GM18951 (cell line): ENCODE data around the gene DUSP2.

Experiments used
- POLR2A ChIP-seq: IDR thresholded peaks from 4 replicates; pipeline ENCODE4 v1.6.1; 2011; ENCODE audit warnings: mild to moderate bottlenecking; ENCODE audit not compliant: insufficient read length, insufficient read depth; ENCODE audit errors: extremely low read depth
- in situ Hi-C: fragments of 300-500 bp; cut with MboI; formaldehyde crosslinking; loops from one replicate; pipeline ENCODE4 v1.12.0; 2022; ENCODE audit warnings: low sequenced_read_pairs, mixed read lengths, inconsistent platforms; ENCODE audit not compliant: unreplicated experiment

DUSP2 gene

DNA sequence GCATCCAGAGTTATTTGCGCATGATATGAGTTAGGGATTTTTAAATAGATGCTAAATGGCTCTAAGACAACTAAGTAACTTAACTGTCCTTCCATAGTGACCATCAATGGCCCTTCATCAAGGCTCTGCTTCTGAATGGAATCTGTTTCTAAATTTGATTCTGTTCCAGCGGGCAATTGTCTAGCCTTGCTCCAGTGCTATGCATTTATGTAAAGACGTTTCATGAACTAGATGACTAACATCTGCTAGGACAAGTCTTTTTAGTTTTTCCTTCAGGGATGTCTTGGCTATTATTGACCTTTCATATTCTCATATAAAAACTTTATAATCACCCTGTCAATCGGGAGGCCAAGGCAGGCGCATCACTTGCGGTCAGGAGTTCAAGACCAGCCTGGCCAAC, 16.8 kb downstream of the DUSP2 start:
- in situ Hi-C loops: no loop called here
- no peak for TF ChIP-seq POLR2A

DNA sequence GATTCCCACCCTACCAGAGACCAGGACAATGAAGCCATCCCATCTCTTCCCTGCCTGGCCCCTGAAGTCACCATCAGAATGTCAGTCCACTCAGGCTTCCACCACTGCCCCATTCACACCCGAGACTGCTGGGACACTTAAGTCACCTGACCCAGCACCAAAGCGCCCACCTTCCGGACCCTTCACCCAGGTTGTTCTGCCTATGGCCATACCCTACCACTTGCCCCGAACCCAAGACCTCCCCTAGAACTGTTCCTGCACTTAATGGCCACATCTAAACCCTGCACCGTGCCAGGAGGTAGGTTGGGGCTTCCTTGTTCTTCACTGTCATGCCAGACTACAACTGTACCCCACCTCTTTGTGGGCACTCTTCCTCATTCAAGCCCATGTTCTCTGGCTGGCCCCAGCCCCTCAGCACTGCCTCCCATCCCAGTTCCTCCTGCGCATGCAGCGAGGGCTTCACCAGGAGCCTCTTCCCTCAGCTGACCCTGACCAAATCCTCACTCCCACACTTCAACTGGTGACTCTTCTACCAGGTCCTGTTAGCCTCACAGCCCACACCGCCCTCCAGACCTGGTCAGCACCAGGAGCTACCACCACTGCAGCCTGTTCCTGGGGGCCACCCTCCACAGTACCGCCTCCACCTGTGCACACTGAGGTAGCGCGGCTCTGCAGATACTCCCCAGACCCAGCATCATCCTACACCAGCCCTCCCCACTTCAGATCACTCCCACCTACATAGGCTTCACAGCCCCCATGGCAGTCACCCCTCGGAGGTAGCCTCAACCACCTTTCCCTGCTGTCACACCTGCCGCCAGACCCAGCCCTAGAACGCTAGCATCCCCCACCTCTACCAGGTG, 20.6 kb downstream of the DUSP2 start:
- no peak for TF ChIP-seq POLR2A
- in situ Hi-C loops: no loop called here

DNA sequence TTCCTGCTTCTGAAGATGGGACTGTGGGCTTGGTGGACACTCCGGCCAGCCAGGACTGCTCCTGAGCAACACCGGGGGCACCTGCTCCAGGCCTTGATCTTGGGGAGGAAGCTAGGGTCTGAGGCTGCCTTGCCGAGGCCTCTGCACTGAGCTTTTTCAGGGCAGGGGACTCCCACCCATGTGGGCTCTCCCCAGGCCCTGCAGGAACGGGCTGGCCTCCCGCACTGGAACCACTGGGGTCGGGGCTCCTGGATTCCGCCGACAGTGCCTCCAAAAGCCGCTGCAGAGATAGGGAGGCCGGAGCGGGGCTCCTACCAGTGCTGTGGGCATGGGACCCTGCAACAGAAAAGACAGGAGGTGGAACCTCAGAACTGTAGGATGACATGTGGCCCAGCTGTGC, 21.3 kb downstream of the DUSP2 start:
- in situ Hi-C loops: no loop called here
- no peak for TF ChIP-seq POLR2A

DNA sequence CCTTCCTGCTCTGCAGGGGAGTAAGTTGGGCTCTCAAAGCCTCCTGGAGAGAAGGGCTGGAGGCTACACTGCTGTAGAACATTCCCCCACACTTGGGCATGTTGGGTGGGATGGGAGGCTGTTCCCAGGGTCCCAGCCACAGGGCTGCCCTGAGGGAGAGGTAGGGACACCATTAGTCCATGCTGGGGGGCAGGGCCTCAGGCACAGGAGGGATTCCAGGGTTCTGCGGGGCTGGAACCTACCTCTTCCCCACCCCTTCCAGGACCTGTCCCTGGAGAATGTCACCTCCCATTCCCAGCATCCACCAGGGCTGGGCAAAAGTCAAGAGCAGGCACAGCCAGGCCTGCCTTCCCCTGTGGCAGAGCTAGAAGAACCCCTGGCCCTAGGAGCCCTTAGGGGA, 21.9 kb downstream of the DUSP2 start:
- TF ChIP-seq POLR2A: no peak

DNA sequence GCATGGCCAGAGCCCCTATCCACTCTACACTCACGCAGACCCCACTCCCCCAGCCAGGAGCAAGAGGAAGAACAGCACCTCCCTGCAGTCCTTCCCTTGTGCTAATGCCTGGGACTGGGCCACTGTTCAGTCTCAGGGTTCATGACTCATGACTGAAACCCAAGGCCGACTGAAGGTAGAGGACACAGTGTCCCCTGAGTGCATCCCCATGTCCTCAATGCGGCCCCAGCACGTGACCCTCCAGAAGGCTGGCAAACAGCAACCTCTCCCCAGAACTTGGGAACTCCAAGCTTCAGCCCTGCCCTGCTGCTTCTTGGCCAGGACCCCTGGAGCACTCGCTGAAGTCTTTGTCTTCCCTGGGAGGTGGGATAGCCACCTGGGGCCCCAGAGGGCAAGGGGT, 22.8 kb downstream of the DUSP2 start:
- no peak for TF ChIP-seq POLR2A
- in situ Hi-C loops: no loop called here

More for the DNA sequence above, 21.9 kb downstream of the DUSP2 start:
- in situ Hi-C loops: no loop called here

DNA sequence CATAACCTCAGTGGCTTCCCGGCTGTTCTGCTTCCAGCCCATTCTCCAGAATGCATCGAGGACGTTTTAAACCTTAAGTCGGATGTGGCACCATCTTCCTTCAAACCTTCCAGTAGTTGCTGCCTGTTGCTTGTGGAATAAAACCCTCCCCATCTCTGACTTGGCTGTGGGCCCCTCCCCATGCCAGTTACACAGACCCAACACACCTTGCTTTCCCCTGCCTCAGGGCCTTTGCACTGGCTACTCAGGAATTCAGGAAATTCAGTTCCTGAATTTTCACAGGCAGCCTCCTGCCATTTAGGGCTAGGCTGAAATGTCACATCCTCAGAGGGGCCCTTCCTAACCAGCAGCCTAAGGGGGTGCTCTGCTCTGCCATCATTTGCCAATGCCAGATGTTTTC, 23.8 kb downstream of the DUSP2 start:
- in situ Hi-C loops: no loop called here
- no peak for TF ChIP-seq POLR2A

DNA sequence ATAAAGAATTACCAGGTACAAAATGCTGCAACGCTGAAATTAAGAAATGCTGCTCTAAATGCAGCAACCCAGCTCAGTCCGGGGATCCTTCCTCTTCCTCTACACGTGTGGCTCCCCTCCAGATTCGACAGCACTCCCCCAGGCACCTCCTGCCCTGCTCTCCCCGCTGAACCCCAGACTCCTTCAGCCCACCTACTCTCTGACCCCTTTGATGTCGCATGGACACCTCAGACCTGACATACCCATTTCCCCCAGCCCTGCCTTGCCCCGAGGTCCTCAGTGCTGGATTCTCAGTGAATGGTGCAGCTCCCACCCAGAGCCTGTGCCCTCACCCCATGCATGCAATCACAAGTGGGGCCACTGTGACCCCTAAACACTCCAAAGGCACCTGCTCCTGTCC, 24.2 kb downstream of the DUSP2 start:
- in situ Hi-C loops: no loop called here
- TF ChIP-seq POLR2A: no peak

DNA sequence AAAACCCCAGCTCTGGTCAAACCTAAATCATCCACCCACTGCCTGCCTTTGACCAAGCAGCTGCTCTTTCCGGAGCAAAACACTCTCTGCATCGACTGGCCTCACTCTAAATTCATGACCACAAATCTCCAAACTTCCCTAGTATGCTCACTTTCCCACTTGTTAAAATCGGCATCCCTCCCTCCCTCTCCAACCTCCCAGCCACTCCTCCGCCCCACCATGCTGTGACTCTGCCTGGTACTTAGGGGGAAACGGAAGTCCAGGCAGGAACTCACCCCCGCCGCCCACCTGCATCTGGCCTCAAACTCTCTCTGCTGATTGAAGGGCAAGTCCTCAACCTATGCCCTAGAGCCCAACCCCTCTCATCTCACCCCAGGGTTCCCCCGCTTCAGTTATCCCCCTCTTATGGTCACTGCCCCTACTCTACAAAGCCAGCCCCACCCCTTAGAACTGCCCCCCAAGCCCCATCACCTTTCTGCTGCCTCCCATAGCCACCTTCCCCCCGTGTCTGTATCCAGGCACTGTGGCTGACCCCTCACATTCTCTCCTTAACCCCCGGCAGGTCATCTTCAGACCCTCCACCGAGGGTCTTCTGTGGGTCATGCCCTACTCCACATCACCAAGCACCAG, 25.0 kb downstream of the DUSP2 start:
- in situ Hi-C loops: no loop called here

DNA sequence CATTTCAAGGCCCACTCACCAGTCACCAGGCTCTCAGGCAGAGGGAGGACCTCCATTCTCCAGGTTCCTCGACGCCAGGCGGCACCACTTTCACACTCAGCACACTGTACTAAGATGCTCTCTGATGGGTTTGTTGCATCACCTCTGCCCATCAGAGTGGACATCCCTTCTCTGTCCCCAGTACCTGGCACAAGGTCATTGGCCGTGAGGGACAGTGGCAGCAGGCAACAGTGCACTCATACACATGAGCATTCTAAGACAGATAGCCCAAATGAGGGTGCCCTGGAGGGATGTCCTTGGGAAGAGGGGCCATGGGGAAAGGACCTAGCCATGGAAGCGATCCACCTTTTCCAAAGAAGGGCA, 25.9 kb downstream of the DUSP2 start:
- in situ Hi-C loops: loop anchor here (10.0 kb wide), 1 partner anchor 115 kb away; no protein-coding TSS in a partner anchor
- no peak for TF ChIP-seq POLR2A

More for the DNA sequence above, 25.0 kb downstream of the DUSP2 start:
- TF ChIP-seq POLR2A: no peak

DNA sequence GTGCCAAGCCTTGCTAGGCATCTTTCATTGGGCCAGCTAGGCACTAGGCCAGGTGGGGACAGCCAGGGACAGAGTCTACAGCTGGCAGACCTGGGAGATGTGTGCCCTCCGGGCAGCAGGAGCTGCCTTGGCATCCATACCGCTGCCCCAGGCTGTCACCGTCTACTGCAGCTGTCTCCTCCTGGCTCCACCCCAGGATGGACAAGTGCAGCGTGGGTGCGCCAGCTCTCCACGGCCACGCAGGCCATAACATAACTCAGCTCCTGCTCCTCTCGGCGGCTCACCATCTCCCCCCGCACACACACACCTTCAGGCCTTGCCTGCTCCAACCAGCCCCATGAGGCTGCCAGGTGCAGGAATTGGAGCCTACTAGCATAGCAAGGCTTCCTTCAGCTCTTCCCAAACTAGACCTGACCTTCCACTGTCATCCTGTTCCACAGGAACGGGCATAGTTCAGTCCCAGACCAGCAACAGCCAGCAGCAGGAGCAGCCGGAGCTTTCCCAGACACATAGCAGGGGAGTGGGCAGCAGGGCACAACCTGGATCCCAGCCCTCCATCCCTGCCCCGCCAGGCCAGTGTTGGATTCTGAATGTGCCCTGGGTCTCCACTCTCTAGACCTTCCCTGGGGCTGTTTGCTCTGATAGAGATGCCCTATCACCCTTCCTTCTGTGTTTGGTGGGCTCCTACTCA, 26.4 kb downstream of the DUSP2 start:
- no peak for TF ChIP-seq POLR2A
- in situ Hi-C loops: loop anchor here (10.0 kb wide), 1 partner anchor 114 kb away; no protein-coding TSS in a partner anchor

DNA sequence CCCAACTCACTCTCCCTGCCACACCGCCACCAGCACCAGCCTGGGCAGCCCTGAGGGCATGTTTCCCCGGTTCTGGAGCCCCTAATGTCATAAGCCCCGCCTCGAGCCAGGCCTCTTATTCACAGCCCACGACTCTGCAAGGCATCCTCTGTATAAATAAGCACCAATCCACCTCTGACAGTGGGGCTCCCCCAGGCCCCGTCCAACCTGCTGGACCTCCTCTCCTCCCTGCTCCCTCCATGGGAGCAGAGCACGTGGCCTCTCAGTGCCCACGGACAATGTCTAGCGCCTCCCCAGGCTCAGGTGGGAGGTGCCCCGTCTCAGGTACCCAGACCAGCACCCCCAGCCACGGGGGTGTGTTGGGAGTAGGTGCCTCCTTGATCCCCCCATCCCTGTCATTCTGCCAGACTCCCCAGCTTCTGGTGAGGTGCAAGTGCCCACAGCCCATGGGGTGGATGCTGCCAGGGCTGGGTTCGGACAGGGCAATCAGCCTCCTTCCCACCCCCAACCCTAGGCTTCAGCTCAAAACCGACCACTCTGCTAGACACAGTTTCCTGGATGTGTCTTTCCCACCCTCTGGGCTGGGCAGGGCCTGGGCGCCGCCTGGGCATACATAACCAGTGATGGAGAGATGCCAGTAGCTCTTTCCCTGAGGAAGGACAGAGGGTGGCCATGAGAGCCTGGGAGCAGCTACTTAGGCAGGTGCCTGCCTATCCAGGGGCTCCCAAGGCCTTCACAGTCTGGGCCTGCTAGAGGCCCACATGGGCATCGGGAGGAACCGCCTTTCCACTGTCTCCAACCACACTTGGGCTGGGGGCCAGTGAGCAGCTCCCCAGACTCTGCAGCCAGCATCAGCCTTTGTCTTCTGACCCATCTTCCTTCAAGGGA, 27.3 kb downstream of the DUSP2 start:
- TF ChIP-seq POLR2A: no peak
- in situ Hi-C loops: loop anchor here (10.0 kb wide), 1 partner anchor 113 kb away; no protein-coding TSS in a partner anchor

DNA sequence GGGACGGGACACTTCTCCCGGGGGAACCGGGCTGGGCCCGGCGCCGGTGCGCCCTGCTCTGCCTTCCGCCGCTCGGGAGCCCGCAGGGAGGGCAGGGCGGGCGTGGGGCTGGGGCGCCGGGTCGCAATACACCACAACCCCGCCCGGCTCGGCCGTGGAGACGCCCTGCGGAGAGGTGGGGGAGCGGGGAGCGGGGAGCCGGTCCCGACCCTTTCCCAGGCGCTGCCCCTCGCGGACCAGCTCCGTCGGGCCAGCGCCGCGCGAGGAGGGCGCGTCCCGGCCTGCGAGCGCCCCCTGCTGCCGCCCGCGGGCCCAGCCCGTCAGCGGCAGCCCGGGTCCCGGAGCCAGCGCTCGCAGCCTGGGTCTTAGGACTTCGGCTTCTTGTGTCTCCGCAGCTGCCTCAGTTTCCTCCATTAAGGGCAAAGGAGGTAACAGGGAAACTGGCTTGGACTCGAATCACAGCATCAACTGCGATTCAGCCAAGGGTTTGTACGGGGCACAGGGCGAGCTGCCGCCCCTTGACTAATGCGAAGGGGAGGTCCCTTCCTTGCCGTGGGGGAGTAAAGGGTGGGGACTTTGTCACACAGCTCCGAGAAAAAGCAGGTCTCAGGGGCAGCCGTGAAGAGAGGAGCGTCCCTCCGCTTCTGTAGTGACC, 28.2 kb downstream of the DUSP2 start:
- in situ Hi-C loops: loop anchor here (10.0 kb wide), 1 partner anchor 112 kb away; no protein-coding TSS in a partner anchor
- TF ChIP-seq POLR2A: no peak
